GM21825 (cell line): ENCODE measurements around the gene UCN2.
A peak's percentile ranks its signal among the peaks of the same experiment; 100 is the strongest.

Experiments
- ATAC-seq: cut with Tn5 transposase; IDR thresholded peaks from one replicate; pipeline ENCODE4 v1.9.1; 2021; ENCODE audit warnings: mild to moderate bottlenecking, moderate library complexity; ENCODE audit not compliant: unreplicated experiment

Gene UCN2, protein sequence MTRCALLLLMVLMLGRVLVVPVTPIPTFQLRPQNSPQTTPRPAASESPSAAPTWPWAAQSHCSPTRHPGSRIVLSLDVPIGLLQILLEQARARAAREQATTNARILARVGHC

GRCh38 chr3:48563382-48563918, at the start of gene UCN2:
Gene UCN2, minus strand, starts transcription at chr3:48563781. Its CDS starts 657 bp downstream, at chr3:48563124.
- ATAC-seq: no peak

DNA sequence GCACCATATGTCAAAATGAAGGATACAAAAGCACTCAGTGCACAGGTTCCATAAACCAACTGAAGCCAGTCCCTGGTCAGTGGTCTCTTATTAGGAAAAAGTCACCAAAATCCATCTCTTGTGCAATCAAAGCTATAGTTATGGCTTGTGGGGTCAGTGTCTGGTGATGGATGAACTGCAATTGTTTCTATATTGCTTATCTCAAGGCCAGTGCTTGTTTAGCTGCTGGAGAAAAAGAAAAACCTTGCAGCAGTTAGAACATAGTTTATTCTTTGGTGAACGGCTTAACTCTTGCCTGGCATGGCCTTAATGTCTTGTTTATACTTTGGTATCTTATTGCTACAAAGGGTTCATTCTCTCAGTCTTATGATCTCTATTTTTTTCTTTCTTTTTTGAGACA, 48.7 kb upstream of the UCN2 start:
- ATAC-seq: no peak

DNA sequence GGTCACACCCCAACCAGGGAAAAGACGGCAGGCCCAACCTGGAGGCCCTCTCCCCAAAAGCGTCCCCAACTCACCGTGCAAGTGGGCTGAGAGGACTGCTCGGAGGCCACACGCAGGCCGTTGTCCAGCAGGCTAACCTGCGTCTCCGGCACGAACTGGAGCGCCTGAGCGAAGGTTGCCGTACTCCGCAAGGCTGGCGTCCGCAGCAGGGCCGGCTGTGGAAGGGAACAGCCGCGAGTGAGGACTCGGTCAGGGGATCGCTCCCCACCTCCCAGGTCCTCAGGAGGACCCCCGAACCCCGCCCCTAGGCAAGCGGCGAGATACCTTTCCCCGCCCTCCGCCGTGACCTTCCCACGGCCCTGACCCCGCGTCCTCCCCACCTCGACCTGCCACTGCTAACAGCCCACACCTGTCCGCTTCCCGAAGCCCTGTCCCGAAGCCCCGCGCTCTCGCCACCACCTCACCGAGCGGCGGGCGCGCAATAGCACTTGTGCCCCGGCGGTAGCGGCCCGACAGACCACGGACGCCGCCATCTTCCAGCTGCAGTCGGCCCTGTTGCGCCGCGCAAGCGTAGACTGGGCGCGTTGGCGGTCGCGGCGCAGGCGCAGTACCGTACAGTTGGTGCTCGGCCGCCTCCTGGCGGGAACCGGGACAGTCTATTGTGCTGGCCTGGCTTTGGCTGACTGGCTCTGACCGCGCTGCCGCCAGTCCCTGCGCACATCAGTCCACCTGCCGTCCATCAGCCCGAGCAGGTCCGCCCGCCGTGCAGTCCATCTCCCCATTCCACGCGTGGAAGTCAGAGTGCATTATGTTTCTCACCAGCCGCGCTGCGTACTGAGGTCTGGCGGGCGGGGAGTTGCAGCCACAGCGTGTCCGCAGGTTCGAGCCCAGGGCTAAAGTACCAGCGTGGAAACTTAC, 45.8 kb upstream of the UCN2 start, which contains the start of gene UQCRC1:
TSS of gene UQCRC1 (minus strand) at position 559 of the 918 bp plus-strand sequence. CDS start at position 533, 26 bp downstream.
- peak; percentile 94 for ATAC-seq

DNA sequence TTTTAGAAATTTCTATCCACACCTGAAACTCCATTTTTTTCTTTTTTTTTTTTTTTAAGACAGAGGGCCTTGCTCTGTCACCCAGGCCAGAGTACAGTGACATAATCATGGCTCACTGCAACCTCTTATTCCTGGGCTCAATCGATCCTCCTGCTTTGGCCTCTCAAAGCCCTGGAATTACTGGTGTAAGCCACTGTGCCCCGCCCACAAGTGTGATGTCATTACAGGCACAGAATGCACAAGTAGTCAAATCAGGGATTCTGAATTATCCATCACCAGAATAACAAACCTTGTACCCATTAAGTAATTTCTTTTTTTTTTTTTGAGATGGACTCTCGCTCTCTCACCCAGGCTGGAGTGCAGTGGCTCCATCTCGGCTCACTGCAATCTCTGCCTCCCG, 43.9 kb upstream of the UCN2 start:
- no peak for ATAC-seq

DNA sequence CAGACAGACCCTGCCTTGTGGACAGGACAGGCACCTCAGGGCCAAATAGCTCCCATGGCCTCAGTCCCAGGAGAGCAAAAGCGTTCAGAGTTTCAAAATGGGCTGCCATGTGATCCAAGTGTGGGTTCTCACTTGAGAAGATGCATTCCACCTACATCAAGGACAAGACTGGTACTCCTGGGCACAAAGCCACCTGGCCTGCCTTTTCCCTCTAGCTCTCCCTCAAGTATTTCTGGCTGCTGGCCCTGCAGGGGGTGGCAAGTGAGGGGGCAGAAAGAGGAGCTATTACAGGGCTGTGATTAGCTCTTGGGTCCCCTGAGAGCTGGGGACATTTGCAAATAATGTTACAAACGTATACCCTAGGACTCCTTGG, 38.0 kb upstream of the UCN2 start:
- ATAC-seq: no peak

DNA sequence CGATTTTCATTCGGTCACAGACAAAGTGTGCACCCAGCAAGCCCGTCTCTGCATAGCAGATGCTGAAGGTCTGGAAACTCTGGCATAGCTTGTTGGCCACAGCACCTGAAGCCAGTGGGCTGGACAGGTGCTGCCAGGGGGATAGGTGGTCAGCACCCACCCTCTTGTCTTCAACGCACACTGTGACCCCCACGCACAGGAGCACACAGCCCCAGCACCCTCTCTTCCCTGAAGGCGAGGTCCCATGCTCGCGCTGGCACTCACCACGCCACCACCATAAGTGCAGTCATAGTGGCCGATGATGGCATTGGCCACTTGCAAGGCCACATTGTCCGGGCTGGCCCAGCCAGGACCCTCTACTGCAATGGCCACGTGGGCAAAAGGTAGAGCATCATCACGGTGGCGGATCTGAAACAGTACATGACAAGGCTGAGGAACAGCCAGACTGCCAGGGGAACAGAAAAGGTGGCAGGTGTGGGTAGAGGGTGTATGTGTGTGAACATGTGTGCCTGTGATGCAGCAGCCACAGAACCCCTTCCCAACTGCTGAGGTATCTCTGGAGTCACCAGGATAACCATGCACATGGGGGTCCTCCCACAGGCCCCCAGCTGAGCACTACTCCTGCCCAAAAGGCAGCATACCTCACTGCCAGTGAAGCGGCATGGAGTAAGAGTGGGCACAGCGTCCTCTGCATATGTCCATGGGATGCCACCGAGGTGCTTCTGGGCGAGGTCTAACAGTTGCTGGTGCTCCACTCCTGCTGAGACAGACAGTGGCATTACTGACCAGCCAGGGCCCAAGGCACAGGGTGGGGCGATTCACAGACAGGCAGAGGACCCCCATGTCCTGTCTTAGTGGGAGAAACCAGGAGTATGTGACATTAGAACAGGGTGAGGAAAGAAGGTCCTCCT, 37.4 kb upstream of the UCN2 start:
- ATAC-seq: no peak

- no peak for ATAC-seq
These were observed 36.1 kb upstream of the UCN2 start for GRCh38 chr3:48599509-48600285.

DNA sequence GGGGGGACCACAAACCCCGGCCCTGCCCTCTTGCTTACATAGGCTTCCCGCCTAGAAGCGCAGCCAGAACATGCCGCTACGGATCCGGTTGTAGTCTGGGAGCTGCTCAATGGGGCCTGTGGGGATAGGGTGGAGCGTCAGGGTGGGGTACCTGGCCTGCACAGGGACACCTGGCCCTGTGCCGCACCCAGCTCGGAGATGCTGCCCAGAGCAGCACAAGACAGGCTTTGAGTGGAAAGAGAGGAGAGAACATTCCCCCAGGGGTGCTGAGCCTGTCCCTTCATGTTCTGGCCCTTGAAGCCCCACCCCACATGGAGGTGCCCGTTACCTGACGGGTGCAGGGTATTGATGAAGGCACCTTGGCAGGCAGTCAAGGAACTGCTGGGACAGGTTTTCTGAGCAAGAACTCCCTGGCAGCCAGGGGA, 35.5 kb upstream of the UCN2 start:
- no peak for ATAC-seq

DNA sequence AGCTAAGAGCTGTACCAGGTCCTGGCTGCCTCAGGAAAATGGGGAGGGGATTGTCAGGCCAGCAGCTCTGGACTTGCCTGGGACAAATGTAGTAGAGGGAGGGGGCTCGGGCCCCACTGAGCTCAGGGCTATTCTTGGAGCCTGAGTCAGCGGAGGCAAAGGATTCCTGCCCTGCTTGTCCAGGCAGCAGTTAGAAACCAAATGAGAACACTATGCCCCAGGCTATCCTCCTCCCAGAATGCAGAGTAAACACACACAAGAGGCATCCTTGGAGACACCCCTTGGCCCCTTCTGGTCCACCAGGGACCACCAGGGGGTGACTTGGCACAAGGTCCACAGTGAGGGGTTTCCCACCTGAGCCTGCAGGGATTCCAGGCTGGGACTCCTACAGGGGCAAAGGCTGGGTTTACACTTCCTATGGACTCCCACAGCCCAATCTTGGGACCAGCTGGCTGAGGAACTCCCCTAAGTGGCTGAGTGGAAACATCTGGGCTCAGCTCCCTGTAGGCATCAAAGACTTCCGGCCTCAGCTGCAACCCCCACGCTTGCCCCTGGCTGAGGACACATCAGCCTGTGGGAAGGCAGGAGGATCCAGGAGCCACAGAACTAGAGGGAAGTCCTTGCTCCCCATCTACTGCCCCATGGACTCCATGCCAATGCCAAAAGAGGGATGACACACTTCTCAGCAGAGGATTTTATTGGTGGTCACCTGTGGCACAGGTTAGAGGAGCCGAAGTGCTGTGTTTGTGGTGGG, 34.9 kb upstream of the UCN2 start:
- no peak for ATAC-seq

DNA sequence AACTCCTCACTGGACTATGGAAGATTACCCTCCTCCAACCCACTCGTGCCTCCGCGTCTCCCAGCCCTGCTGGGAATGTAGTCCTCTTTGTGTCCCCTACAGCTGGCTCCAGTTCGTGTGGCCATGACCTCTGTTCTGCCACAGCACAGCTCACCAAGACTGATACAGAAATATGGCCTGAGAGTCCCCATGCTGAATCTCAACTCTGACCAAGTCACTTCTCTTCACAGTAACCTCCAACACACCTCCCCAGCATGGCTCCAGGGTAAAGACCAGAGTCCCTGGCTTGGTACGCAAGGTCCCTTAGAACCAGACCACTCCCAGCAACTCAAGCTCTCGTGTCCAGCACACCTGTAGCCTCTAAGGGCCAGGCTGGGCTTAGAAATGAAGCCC, 33.8 kb upstream of the UCN2 start:
- no peak for ATAC-seq

GRCh38 chr3:48596676-48597407, 33.3 kb upstream of the UCN2 start:
- no peak for ATAC-seq

DNA sequence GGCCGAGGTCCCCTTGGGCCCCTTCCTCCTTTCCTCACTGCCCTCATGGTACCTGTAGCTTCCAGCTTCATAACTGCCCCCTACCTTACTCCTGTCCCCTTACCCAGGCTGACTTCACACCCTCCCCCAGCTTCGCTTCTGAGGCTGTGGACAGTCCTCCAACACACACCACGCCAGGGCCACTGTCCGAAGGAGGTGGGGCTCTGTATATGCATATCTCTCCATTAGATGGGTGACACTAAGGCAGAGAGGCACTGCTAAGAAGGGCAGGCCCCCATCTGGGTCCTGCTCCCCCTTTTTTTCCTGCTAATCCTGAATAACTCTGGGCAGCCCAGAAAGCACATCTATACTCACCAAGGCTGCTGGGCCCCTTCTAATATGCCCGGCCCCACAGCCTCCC, 32.6 kb upstream of the UCN2 start:
- ATAC-seq: no peak

GRCh38 chr3:48595526-48596121, 32.0 kb upstream of the UCN2 start:
- ATAC-seq: no peak

GRCh38 chr3:48595075-48595525, 31.5 kb upstream of the UCN2 start, which contains the start of gene COL7A1:
Gene COL7A1, minus strand, starts transcription at chr3:48595329. Its CDS starts 170 bp downstream, at chr3:48595159.
- no peak for ATAC-seq

DNA sequence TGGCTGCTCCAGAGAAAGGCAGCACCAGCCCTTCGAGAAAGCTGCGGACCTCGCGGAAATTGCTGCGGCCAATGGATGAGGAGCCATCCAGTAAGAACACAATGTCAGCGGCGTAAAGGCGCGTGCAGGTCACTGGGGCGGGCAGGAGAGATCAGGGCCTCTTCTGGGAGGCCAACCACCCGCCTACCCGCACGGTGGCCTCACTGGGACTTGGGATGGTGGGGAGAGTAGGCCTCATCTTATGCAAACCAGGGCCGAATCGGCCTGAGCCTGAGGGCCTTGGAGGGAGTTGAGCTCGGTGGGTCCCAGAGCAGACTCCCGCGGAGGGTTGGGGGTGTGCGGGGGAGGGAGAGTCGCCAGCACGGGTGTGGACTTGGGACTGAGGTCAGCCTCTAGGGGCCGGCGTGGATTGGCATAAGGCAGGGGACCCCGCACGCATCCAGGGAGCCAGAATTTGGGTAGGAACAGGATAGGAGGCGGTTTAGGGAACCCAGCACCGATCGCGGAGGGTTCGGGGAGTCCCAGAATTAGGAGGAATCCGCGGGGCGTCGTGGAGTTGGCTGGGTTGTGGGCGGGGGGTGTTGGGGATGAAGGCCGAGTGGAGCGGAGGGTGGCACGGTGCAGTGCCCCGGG, 31.0 kb upstream of the UCN2 start:
- ATAC-seq: no peak

- no peak for ATAC-seq
These were observed 29.8 kb upstream of the UCN2 start for GRCh38 chr3:48593337-48593736.

- no peak for ATAC-seq
These were observed 29.0 kb upstream of the UCN2 start for GRCh38 chr3:48592519-48593087.
